Retinal pigment epithelial cell (primary cell): ENCODE results near the gene OTOP3.

Source experiments
- DNase-seq: peaks from one replicate; pipeline ENCODE4 v3.0.0-alpha.2; 2010; ENCODE audit warnings: low read depth
- H3K4me3 ChIP-seq: 2 replicates; pipeline ENCODE4 v1.5.1; 2011; ENCODE audit warnings: mild to moderate bottlenecking, low read length, control low read depth, moderate library complexity
- TF ChIP-seq, protein P1 (sequence below): conservative IDR thresholded peaks from 2 replicates; pipeline ENCODE4 v1.5.1; 2011; ENCODE audit warnings: low read depth, low read length, control low read depth, inconsistent platforms

OTOP3 gene

DNA sequence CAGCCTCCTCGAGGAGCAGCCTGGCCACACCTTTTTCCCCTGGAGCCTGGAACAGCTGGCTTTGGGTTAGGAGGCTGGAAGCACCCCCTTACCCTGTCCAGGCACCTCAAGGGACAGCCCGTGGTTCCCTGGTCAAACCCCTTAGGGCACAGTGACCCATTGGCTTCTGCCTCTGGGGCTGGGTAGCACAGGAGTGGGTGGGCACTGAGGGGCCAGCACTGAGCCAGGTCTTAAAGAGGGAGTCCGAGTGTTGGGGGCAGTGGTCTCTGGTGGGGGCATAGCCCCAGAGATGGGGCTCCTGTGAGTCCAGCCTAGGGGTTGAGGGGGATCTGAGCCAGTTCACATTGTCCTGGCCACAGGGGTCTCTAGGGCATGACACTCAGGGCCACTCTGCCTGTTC lies 15.4 kb downstream of the OTOP3 start:
- DNase-seq = no peak
- no peak overlapping the region for H3K4me3 ChIP-seq
- TF ChIP-seq, protein P1, sequence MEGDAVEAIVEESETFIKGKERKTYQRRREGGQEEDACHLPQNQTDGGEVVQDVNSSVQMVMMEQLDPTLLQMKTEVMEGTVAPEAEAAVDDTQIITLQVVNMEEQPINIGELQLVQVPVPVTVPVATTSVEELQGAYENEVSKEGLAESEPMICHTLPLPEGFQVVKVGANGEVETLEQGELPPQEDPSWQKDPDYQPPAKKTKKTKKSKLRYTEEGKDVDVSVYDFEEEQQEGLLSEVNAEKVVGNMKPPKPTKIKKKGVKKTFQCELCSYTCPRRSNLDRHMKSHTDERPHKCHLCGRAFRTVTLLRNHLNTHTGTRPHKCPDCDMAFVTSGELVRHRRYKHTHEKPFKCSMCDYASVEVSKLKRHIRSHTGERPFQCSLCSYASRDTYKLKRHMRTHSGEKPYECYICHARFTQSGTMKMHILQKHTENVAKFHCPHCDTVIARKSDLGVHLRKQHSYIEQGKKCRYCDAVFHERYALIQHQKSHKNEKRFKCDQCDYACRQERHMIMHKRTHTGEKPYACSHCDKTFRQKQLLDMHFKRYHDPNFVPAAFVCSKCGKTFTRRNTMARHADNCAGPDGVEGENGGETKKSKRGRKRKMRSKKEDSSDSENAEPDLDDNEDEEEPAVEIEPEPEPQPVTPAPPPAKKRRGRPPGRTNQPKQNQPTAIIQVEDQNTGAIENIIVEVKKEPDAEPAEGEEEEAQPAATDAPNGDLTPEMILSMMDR = no peak

DNA sequence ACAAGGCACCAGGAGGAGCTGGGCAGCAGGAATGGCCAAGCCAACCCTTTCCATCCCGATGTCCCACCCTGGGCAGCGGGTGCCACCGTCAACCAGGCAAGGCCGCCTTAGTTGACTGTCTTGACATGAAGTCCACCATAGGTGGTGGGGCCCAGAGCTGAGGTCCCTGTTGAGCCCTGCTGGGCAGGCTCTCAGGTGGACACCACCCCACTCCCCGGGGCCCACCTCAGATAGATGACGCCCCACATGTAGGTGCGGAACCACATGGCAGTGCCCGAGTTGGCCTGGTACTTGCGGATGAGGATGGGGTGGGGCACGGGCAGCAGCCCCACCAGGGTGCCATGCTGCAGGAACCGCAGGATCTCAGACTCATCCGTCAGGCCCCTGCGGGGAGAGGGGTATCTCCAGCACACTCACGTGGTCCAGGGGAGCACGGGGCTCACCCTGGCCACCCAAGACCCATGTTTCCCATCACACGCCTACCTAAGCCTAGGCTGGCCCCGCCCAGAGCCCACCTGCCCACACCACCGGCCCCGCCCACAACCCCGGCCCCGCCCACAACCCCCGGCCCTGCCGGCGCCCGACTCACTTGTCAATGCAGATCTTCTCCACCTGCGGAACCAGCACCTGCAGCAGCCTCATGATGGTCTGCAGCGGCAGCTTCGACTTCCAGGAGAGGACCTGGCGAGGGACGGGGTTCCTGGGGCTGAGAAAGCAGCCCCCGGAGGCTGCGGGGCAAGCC lies 16.2 kb downstream of the OTOP3 start:
- no peak for DNase-seq
- no peak overlapping the region for H3K4me3 ChIP-seq
- TF ChIP-seq, protein P1 = no peak

DNA sequence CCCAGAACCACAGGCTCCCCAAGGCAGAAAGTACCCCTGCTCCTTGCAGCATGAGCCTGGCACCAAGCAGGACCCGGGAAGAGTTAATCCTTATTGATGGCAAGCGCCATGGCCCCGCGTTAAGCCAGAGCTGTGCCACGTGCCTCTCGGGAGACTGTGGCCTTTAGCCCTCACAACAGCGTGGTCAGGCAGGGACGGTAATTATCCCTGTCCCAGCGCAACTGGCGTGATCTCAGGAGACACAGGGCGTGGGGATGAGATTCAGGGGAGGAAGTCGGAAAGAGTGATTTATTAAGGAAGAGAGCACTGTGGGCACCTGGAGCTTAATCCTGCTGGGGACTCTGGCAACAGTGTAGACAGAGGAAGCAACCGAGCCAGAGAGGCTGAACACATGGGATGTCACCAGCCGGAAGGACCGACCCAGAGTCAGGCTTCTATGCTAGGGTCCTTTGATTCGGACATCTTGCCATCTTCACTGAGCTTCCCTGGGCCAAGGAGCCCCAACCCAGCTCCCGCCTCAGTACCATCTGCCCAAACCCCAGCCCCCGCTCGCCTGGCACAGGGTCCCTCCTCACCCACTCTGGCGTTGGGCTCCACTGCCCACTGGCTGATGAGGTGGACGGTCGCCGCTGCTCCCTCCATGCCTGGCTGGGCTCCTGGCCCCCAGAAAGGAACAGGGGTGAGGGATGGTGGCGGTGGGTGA lies 16.9 kb downstream of the OTOP3 start:
- H3K4me3 ChIP-seq = no peak overlapping the region
- TF ChIP-seq, protein P1 = no peak
- no peak for DNase-seq

DNA sequence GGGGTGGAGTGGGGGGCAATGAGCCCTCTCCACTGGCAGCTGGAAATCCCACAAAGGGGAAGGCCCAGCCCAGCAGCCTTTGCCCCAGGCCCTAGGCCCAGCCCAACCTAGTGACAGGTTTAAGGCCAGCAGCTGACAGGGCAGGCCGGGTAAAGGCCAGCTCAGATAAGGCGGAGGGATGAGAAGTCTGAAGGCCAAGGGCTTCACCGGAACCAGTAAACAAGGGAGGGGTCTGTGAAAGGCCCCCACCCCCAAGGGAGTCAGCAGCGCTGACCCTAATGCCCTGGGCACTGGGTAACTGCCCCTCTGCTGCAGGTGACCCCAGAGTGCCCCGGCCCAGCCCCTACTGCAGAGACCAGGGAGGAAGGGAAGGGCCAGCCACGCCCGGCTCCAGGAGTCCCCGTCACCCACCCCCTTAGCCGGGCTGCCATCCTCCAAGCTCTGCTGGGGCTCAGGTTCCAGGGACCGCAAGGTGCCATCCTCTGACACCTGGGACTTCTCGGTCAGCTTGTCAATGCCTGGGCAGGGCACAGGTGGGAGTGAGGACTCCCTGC lies 17.5 kb downstream of the OTOP3 start:
- no peak for DNase-seq
- H3K4me3 ChIP-seq = no peak overlapping the region
- TF ChIP-seq, protein P1 = no peak

DNA sequence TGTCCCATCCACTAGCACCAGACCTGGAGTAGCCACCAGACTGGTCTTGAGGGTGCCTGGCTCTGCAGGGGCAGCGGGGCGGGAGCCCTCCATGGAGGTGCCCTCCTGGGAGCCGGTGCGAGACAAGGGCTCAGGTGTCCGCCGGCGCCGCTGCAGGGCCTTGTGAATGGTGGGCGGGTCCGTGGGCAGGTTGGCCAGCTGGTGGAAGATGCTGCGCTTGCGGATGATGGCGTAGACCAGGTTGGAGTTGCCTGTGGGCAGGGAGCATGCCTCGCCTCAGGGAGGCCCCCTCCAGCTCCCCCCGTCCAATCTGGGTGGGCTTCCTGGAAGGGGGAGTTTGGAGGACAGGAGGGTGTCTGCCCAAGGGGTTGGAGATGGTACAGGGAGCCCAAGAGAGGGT lies 18.4 kb downstream of the OTOP3 start:
- H3K4me3 ChIP-seq = no peak overlapping the region
- TF ChIP-seq, protein P1 = no peak
- no peak for DNase-seq

DNA sequence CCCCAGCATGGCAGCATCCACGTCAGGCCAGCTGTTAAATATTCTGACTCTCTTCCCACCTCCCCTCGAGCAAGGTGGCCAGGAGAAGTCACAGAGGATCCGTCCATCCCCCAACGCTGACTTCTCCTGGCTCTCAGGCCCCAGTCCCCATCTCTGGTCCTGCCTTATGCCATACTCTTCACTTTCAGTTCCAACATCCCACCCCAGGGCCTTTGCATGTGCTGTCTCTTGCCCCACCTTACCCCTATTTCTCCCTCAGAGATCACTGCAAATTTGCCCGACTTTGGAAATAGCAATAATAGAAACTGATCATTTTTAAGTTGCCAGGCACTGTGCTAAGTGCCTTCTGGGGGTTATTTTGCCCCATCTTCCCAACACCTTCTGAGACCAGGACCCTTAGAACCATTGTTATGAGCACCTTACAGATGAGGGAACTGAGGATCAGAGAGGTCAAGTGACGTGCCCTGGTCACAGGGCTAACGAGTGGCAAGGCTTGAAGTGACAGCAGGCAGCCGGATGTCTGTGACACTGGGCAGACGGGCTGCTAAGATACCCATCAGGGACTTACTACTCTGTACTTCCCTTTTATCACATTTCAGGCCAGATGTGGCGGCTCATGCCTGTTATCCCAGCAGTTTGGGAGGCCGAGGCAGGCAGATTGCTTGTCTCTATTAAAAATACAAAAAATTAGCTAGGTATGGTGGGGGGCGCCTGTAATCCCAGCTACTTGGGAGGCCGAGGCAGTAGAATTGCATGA lies 19.1 kb downstream of the OTOP3 start:
- TF ChIP-seq, protein P1 = no peak
- H3K4me3 ChIP-seq = no peak overlapping the region
- DNase-seq = no peak
